ENCODE measurements around the gene SHC2. TPM values are rescaled to one million over a fixed set of nuclear protein-coding genes. Genes with fewer than 3 reads are reported as not detected.
"Not testable (repeated sequence)": the region's sequence is repeated elsewhere in the genome, so short reads cannot be mapped to it uniquely, and the experiment has no call there.

Gene SHC2
- total RNA-seq, 1 donor from 2014 or later: not detected

GRCh38 chr19:450912-451481 lies 9.8 kb downstream of the SHC2 start:
- intact Hi-C loops (cut with micrococcal nuclease): not testable (repeated sequence)

- intact Hi-C loops (cut with micrococcal nuclease): no loop called here
Measured at GRCh38 chr19:449916-450315, 10.9 kb downstream of the SHC2 start.

- intact Hi-C loops (cut with micrococcal nuclease): no loop called here
Measured at GRCh38 chr19:447816-448560, 12.8 kb downstream of the SHC2 start.

GRCh38 chr19:447064-447426 lies 13.8 kb downstream of the SHC2 start:
- intact Hi-C loops (cut with micrococcal nuclease): no loop called here

GRCh38 chr19:444677-445210 lies 16.1 kb downstream of the SHC2 start:
- intact Hi-C loops (cut with micrococcal nuclease): no loop called here

- intact Hi-C loops (cut with micrococcal nuclease): no loop called here
Measured at GRCh38 chr19:443005-443404, 17.8 kb downstream of the SHC2 start.

- intact Hi-C loops (cut with micrococcal nuclease): no loop called here
Measured at GRCh38 chr19:442085-442484, 18.7 kb downstream of the SHC2 start.

GRCh38 chr19:441213-441836 lies 19.5 kb downstream of the SHC2 start:
- intact Hi-C loops (cut with micrococcal nuclease): no loop called here

- intact Hi-C loops (cut with micrococcal nuclease): no loop called here
Measured at GRCh38 chr19:440391-441212, 20.2 kb downstream of the SHC2 start.

GRCh38 chr19:439167-439900 lies 21.5 kb downstream of the SHC2 start:
- intact Hi-C loops (cut with micrococcal nuclease): no loop called here

GRCh38 chr19:438416-438958 lies 22.3 kb downstream of the SHC2 start:
- intact Hi-C loops (cut with micrococcal nuclease): no loop called here

GRCh38 chr19:437041-437440 lies 23.8 kb downstream of the SHC2 start:
- intact Hi-C loops (cut with micrococcal nuclease): no loop called here

- intact Hi-C loops (cut with micrococcal nuclease): no loop called here
Measured at GRCh38 chr19:436413-436950, 24.4 kb downstream of the SHC2 start.

GRCh38 chr19:435707-436412 lies 25.0 kb downstream of the SHC2 start:
- intact Hi-C loops (cut with micrococcal nuclease): no loop called here

- intact Hi-C loops (cut with micrococcal nuclease): no loop called here
Measured at GRCh38 chr19:435056-435706, 25.7 kb downstream of the SHC2 start.

- intact Hi-C loops (cut with micrococcal nuclease): no loop called here
Measured at GRCh38 chr19:434152-434960, 26.5 kb downstream of the SHC2 start.

GRCh38 chr19:430701-431100 lies 30.1 kb downstream of the SHC2 start:
- intact Hi-C loops (cut with micrococcal nuclease): no loop called here

GRCh38 chr19:428149-428548 lies 32.7 kb downstream of the SHC2 start:
- intact Hi-C loops (cut with micrococcal nuclease): no loop called here

Measured in T-helper 1 cell treated with Interleukin-12 subunit alpha and Interleukin-12 subunit beta and Interleukin-4 antibody, amounts not matched to agents 30 ng/mL and 1 ng/mL, for 36 hours (primary cell).